ENCODE data around the gene AIP. TPM values are rescaled to one million over a fixed set of nuclear protein-coding genes. Genes with fewer than 3 reads are reported as not detected.
A peak's percentile ranks its signal among the peaks of the same experiment; 100 is the strongest.

Gene AIP
- total and polyA plus RNA-seq, 7 donors: 71.2 to 120 (median 103) TPM

- intact Hi-C loops (cut with DNase I): no loop called here
- H3K36me3 ChIP-seq: no peaks in the 10 kb centered on the region
- no peak overlapping the region for H3K27ac ChIP-seq
- H3K27me3 ChIP-seq: peaks cover 0 to 8% (median 0%) of the 10 kb centered on the region in 3 donors
- H3K4me3 ChIP-seq: no peak overlapping the region
- no peak for TF ChIP-seq CTCF (IDR thresholded peaks at IDR 0.05)
- no peak for TF ChIP-seq POLR2A (IDR thresholded peaks at IDR 0.05)
- TF ChIP-seq POLR2AphosphoS5 (IDR thresholded peaks at IDR 0.05): no peak
- no peak for TF ChIP-seq EP300 (IDR thresholded peaks at IDR 0.05)
- H3K9me3 ChIP-seq: no peaks in the 10 kb centered on the region
- H3K4me1 ChIP-seq: no peaks in the 10 kb centered on the region
- 88 to 91% methylated on average over 10 of the region's 10 CpGs for WGBS, 2 donors
- peak; percentile 54 for DNase-seq
These were observed 35.1 kb downstream of the AIP start for GRCh38 chr11:67517784-67518552.

- Histone ChIP-seq H3K36me3 (no peaks in the 10 kb centered on the region), H3K4me3 (no peak overlapping the region), H3K27me3 (no peaks in the 10 kb centered on the region), H3K9me3 (no peaks in the 10 kb centered on the region), H3K4me1 (no peaks in the 10 kb centered on the region), H3K27ac (no peak overlapping the region)
- intact Hi-C loops (cut with DNase I): no loop called here
- 94 to 95% methylated on average over 32 of the region's 32 CpGs for WGBS, 2 donors
- no peak for DNase-seq
- TF ChIP-seq POLR2A (IDR thresholded peaks at IDR 0.05) (no peak), POLR2AphosphoS5 (IDR thresholded peaks at IDR 0.05) (no peak), CTCF (IDR thresholded peaks at IDR 0.05) (no peak), EP300 (IDR thresholded peaks at IDR 0.05) (no peak)
These were observed 36.9 kb downstream of the AIP start for GRCh38 chr11:67519726-67520125.

GRCh38 chr11:67520856-67521824 lies 38.3 kb downstream of the AIP start:
- no peak overlapping the region for H3K27ac ChIP-seq
- no peaks in the 10 kb centered on the region for H3K9me3 ChIP-seq
- H3K4me3 ChIP-seq: no peak overlapping the region
- no peak for DNase-seq
- H3K4me1 ChIP-seq: no peaks in the 10 kb centered on the region
- WGBS, 2 donors: 91 to 93% methylated on average over 16 of the region's 16 CpGs
- no peaks in the 10 kb centered on the region for H3K27me3 ChIP-seq
- no peak for TF ChIP-seq POLR2AphosphoS5 (IDR thresholded peaks at IDR 0.05)
- TF ChIP-seq POLR2A (IDR thresholded peaks at IDR 0.05): no peak
- TF ChIP-seq CTCF (IDR thresholded peaks at IDR 0.05): no peak
- TF ChIP-seq EP300 (IDR thresholded peaks at IDR 0.05): no peak
- intact Hi-C loops (cut with DNase I): no loop called here
- no peaks in the 10 kb centered on the region for H3K36me3 ChIP-seq

GRCh38 chr11:67521924-67522323 lies 39.1 kb downstream of the AIP start:
- no peaks in the 10 kb centered on the region for H3K27me3 ChIP-seq
- no peaks in the 10 kb centered on the region for H3K9me3 ChIP-seq
- DNase-seq: no peak
- intact Hi-C loops (cut with DNase I): no loop called here
- TF ChIP-seq POLR2A (IDR thresholded peaks at IDR 0.05) (no peak), CTCF (IDR thresholded peaks at IDR 0.05) (no peak), EP300 (IDR thresholded peaks at IDR 0.05) (no peak), POLR2AphosphoS5 (IDR thresholded peaks at IDR 0.05) (no peak)
- WGBS, 2 donors: 88 to 92% methylated on average over 10 of the region's 10 CpGs
- no peaks in the 10 kb centered on the region for H3K4me1 ChIP-seq
- no peak overlapping the region for H3K27ac ChIP-seq
- no peaks in the 10 kb centered on the region for H3K36me3 ChIP-seq
- no peak overlapping the region for H3K4me3 ChIP-seq
